DOHH2 (cell line): Measurements from ENCODE around the gene ETV6.

Experiments used
- H3F3A ChIP-seq: fragments of 200-600 bp; sonication (generic), shearing (Covaris generic); 2 replicates; pipeline ENCODE4 v1.6.0; 2016; ENCODE audit warnings: antibody characterized with exemption, mild to moderate bottlenecking; ENCODE audit not compliant: control insufficient read depth, insufficient read depth
- H3K27ac ChIP-seq: fragments of 200-600 bp; sonication (generic); 2 replicates; pipeline ENCODE4 v1.5.1; 2014; ENCODE audit warnings: low read depth, mild to moderate bottlenecking, low read length, moderate library complexity
- H3K27me3 ChIP-seq: fragments of 200-600 bp; sonication (generic); 2 replicates; pipeline ENCODE4 v1.6.1; 2014; ENCODE audit warnings: mild to moderate bottlenecking, low read length, mixed read lengths; ENCODE audit not compliant: control insufficient read depth
- H3K36me3 ChIP-seq: fragments of 200-600 bp; sonication (generic); 2 replicates; pipeline ENCODE4 v1.6.1; 2014; ENCODE audit warnings: mild to moderate bottlenecking, low read length, moderate library complexity, mixed read lengths; ENCODE audit not compliant: control insufficient read depth
- H3K4me1 ChIP-seq: fragments of 200-600 bp; sonication (generic); 2 replicates; pipeline ENCODE4 v1.6.1; 2014; ENCODE audit warnings: mild to moderate bottlenecking, low read length, mixed read lengths; ENCODE audit not compliant: control insufficient read depth
- H3K4me2 ChIP-seq: fragments of 200-600 bp; sonication (generic); 2 replicates; pipeline ENCODE4 v1.6.0; 2014; ENCODE audit warnings: mild to moderate bottlenecking, low read length, moderate library complexity
- H3K4me3 ChIP-seq: fragments of 200-600 bp; sonication (generic); 2 replicates; pipeline ENCODE4 v1.5.1; 2014; ENCODE audit warnings: mild to moderate bottlenecking, low read length, mixed read lengths
- H3K79me2 ChIP-seq: fragments of 200-600 bp; sonication (generic); 2 replicates; pipeline ENCODE4 v1.6.1; 2014; ENCODE audit warnings: mild to moderate bottlenecking, low read length, mixed read lengths; ENCODE audit not compliant: control insufficient read depth
- H3K9me2 ChIP-seq: fragments of 200-600 bp; sonication (generic); replicated peaks from 2 replicates; pipeline ENCODE4 v1.6.1; 2014; ENCODE audit warnings: mild to moderate bottlenecking, low read length, mixed read lengths; ENCODE audit not compliant: control insufficient read depth
- H3K9me3 ChIP-seq: fragments of 200-600 bp; sonication (generic); 2 replicates; pipeline ENCODE4 v1.6.1; 2014; ENCODE audit warnings: antibody characterized with exemption, low read length, mixed read lengths; ENCODE audit not compliant: control insufficient read depth, insufficient read depth
- H4K20me1 ChIP-seq: fragments of 200-600 bp; sonication (generic); 2 replicates; pipeline ENCODE4 v1.6.0; 2014; ENCODE audit warnings: low read depth, mild to moderate bottlenecking, antibody characterized with exemption, low read length, moderate library complexity; ENCODE audit not compliant: control insufficient read depth, insufficient read depth
- CTCF ChIP-seq: fragments of 200-600 bp; sonication (generic); IDR thresholded peaks from one replicate; pipeline ENCODE4 v1.5.1; 2014; ENCODE audit warnings: antibody characterized with exemption, mild to moderate bottlenecking, low read depth, low read length; ENCODE audit not compliant: poor library complexity, severe bottlenecking
- EZH2phosphoT487 ChIP-seq: fragments of 200-600 bp; sonication (generic); IDR thresholded peaks from 2 replicates; pipeline ENCODE4 v1.6.1; 2017; ENCODE audit warnings: borderline replicate concordance, mild to moderate bottlenecking, antibody characterized with exemption, low read length, moderate library complexity, mixed read lengths

ETV6 gene

GRCh38 chr12:11811008-11811407 is 161.5 kb downstream of the ETV6 start:
- Histone ChIP-seq H3K4me2 (no peak overlapping the region), H3K4me3 (no peak overlapping the region), H3F3A (peaks cover 3% of the 10 kb centered on the region; the same call in 1 of the 2 replicates), H4K20me1 (no peaks in the 10 kb centered on the region), H3K9me2 (no peaks in the 10 kb centered on the region), H3K79me2 (no peaks in the 10 kb centered on the region), H3K27me3 (no peaks in the 10 kb centered on the region), H3K9me3 (no peaks in the 10 kb centered on the region), H3K36me3 (no peaks in the 10 kb centered on the region), H3K4me1 (peaks cover 38% of the 10 kb centered on the region), H3K27ac (no peak overlapping the region)
- TF ChIP-seq EZH2phosphoT487 (no peak), CTCF (no peak)

DNA sequence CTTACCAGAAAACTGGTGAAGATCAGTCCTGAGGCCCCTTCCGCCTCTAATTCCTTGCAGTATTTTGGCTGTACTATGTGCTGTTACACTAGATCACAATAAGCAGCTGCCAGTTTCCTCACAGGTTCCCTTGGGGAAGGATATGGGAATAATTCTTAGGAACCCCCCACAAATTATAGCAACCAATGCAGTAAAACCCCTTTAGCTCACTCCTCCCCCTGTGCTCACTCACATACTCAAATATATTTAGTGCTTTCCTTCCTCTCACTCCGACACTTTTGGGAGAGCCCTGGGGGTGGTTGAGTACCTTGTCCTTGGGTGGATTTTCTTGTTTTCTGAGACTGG is 162.7 kb downstream of the ETV6 start:
- Histone ChIP-seq H3K27ac (no peak overlapping the region), H3K79me2 (no peaks in the 10 kb centered on the region), H4K20me1 (no peaks in the 10 kb centered on the region), H3K4me3 (no peak overlapping the region), H3K36me3 (no peaks in the 10 kb centered on the region), H3K4me2 (peak overlapping the region; percentile 41), H3K4me1 (peaks cover 26% of the 10 kb centered on the region), H3K9me2 (no peaks in the 10 kb centered on the region), H3K27me3 (no peaks in the 10 kb centered on the region), H3K9me3 (no peaks in the 10 kb centered on the region), H3F3A (no peaks in the 10 kb centered on the region; the same call in 1 of the 2 replicates)
- no peak for TF ChIP-seq CTCF
- no peak for TF ChIP-seq EZH2phosphoT487

DNA sequence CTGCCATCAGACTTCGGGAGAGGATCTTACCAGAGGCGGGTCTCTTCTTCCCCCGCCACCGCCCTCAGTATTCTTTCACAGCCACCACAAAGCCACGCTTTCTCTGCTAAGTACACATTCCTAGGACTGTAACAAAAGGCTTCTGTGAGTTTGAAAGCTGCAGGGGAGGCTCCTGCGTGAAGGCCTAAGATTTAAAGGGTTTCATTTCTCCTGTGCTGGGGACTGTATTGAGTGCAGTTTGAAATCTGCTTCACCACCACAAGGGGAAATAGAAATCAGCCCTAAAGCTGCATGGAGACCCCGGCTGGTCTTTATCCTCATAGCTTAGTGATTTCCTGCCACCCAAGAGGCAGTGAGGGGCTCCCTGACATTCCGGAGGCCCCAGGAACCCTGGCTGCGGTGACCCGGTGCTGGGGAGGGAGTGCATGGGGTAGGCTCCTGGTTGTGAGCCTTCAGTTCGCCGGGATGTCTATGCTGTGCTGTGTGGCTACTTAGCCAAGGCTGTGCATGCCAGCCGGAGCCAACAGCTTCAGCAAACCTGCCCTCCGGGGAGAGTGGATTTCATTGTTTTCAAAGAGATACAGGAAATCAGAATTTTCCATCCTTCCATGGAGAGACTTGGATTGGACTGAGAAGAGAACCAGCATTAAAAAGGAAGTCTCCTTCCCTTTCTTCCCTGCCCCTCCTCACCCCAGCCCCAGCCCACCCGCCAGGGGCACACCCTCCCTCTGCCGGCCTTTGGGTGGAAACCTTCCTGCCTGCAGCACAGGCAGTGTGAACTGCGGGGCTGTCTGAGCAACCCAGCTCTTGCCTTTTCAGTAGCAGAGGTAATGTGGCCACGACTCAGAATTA is 163.3 kb downstream of the ETV6 start:
- Histone ChIP-seq H3K27me3 (no peaks in the 10 kb centered on the region), H3K4me2 (peak overlapping the region; percentile 41), H3K9me2 (no peaks in the 10 kb centered on the region), H3K4me3 (0 out of 2 replicates have a peak overlapping the region, but pooled peaks have one; percentile 33), H3K4me1 (peaks cover 20% of the 10 kb centered on the region), H3K79me2 (no peaks in the 10 kb centered on the region), H3K9me3 (no peaks in the 10 kb centered on the region), H4K20me1 (no peaks in the 10 kb centered on the region), H3F3A (no peaks in the 10 kb centered on the region), H3K36me3 (no peaks in the 10 kb centered on the region), H3K27ac (no peak overlapping the region)
- TF ChIP-seq EZH2phosphoT487 (no peak), CTCF (peak; percentile 22)
